SIG-M5 treated with dmso at 0.1 percent for 504 hours (cell line): Measurements from ENCODE around the gene TMEM106C.

Experiments used
- DNase-seq: peaks from one replicate; lab custom pipeline; 2025; ENCODE audit not compliant: unreplicated experiment; lab: John Stamatoyannopoulos, UW

The TMEM106C gene

GRCh38 chr12:47992776-47993175 lies 29.4 kb downstream of the TMEM106C start:
- DNase-seq, result no peak

GRCh38 chr12:47993491-47993890 lies 30.1 kb downstream of the TMEM106C start:
- DNase-seq, result no peak

- DNase-seq, result no peak
These were observed 32.6 kb downstream of the TMEM106C start for GRCh38 chr12:47995981-47996401.

- DNase-seq, result peak; percentile 22
These were observed 33.9 kb downstream of the TMEM106C start for GRCh38 chr12:47997321-47997720.

- no peak for DNase-seq
These were observed 36.4 kb downstream of the TMEM106C start for GRCh38 chr12:47999816-48000215.

GRCh38 chr12:48000878-48001504 lies 37.6 kb downstream of the TMEM106C start:
- peak; percentile 18 for DNase-seq

GRCh38 chr12:48001505-48002413 lies 38.4 kb downstream of the TMEM106C start:
- DNase-seq, result peak; percentile 12

GRCh38 chr12:48002414-48002730 lies 39.0 kb downstream of the TMEM106C start:
- no peak for DNase-seq

GRCh38 chr12:48002773-48003218 lies 39.4 kb downstream of the TMEM106C start:
- no peak for DNase-seq

GRCh38 chr12:48003226-48004052 lies 40.0 kb downstream of the TMEM106C start:
- no peak for DNase-seq

- no peak for DNase-seq
These were observed 40.9 kb downstream of the TMEM106C start, which contains the start of gene COL2A1 for GRCh38 chr12:48004053-48004941. TSS of gene COL2A1 (minus strand) at chr12:48004476. CDS start at chr12:48004321, 155 bp downstream.

- DNase-seq, result no peak
These were observed 41.8 kb downstream of the TMEM106C start for GRCh38 chr12:48005001-48005749.

- DNase-seq, result no peak
These were observed 42.3 kb downstream of the TMEM106C start for GRCh38 chr12:48005750-48006021.

- no peak for DNase-seq
These were observed 43.8 kb downstream of the TMEM106C start for GRCh38 chr12:48007206-48007605.

GRCh38 chr12:48008349-48008748 lies 45.0 kb downstream of the TMEM106C start:
- DNase-seq, result no peak

- no peak for DNase-seq
These were observed 45.6 kb downstream of the TMEM106C start for GRCh38 chr12:48008950-48009349.

- DNase-seq, result no peak
These were observed 46.1 kb downstream of the TMEM106C start for GRCh38 chr12:48009471-48009870.

GRCh38 chr12:48010366-48010970 lies 47.1 kb downstream of the TMEM106C start:
- DNase-seq, result no peak

GRCh38 chr12:48012070-48012469 lies 48.7 kb downstream of the TMEM106C start:
- no peak for DNase-seq
